BE2C (cell line): ENCODE results near the gene ALX1.

Experiments used
- DNase-seq: peaks from one replicate; pipeline ENCODE4 v3.0.0-alpha.2; 2020
- H3K27me3 ChIP-seq: fragments of 250-450 bp; sonication (Bioruptor Pico); 2 replicates; pipeline ENCODE4 v1.5.1; 2020; ENCODE audit warnings: mild to moderate bottlenecking
- H3K36me3 ChIP-seq: fragments of 250-450 bp; sonication (Bioruptor Pico); 2 replicates; pipeline ENCODE4 v1.5.1; 2020; ENCODE audit warnings: mild to moderate bottlenecking
- H3K4me1 ChIP-seq: fragments of 250-450 bp; sonication (Bioruptor Pico); 2 replicates; pipeline ENCODE4 v1.5.1; 2020
- H3K4me3 ChIP-seq: 2 replicates; pipeline ENCODE4 v1.5.1; 2011; ENCODE audit warnings: low read depth, low read length
- H3K9me3 ChIP-seq: fragments of 250-450 bp; sonication (Bioruptor Pico); 2 replicates; pipeline ENCODE4 v1.5.1; 2020
- TF ChIP-seq, protein P1 (sequence below): IDR thresholded peaks from 2 replicates; pipeline ENCODE4 v1.5.1; 2012; ENCODE audit warnings: mild to moderate bottlenecking, low read depth, low read length

Gene ALX1

DNA sequence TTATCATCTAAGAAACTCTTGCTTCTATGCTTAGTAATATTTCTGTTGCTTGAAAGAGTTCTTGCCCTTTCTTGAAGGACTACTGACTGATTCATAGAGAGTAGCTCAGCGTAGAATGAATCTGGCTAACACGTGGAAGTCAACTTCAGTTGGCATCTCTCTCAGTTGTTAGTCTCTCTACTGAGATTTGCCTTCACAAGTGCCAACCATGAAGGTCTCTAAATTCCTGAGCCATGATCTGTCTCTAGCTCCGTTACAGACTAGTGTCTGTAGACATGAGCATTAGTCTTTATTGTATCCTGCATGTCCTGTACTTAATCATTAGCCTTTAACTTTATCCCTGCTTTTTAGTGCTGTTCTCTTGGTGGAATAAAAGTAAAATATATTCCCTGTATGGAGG, 19.1 kb upstream of the ALX1 start:
- H3K4me3 ChIP-seq, result no peak overlapping the region
- TF ChIP-seq, protein P1, sequence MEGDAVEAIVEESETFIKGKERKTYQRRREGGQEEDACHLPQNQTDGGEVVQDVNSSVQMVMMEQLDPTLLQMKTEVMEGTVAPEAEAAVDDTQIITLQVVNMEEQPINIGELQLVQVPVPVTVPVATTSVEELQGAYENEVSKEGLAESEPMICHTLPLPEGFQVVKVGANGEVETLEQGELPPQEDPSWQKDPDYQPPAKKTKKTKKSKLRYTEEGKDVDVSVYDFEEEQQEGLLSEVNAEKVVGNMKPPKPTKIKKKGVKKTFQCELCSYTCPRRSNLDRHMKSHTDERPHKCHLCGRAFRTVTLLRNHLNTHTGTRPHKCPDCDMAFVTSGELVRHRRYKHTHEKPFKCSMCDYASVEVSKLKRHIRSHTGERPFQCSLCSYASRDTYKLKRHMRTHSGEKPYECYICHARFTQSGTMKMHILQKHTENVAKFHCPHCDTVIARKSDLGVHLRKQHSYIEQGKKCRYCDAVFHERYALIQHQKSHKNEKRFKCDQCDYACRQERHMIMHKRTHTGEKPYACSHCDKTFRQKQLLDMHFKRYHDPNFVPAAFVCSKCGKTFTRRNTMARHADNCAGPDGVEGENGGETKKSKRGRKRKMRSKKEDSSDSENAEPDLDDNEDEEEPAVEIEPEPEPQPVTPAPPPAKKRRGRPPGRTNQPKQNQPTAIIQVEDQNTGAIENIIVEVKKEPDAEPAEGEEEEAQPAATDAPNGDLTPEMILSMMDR, result no peak
- no peak for DNase-seq
- H3K9me3 ChIP-seq, result no peaks in the 10 kb centered on the region
- H3K36me3 ChIP-seq, result no peaks in the 10 kb centered on the region
- peaks cover 16% of the 10 kb centered on the region for H3K27me3 ChIP-seq
- H3K4me1 ChIP-seq, result no peaks in the 10 kb centered on the region

DNA sequence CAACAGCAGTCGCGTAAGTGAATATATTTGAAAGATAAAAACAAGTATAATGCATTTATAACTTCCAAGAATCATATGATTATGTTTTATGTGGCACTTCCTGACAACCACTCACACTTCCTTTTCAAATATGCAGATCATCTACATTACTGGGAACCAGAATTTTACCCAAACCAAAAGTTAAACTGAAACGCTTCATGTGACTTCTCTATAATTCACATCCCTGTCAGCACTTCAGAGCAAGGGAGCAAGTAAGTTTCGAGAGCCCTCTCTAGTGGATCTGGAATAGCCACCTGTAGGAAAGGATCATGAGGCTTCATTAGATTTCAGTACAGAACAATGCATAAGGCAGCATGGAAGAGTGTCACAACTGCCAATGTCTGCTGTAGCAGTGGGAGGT, 13.7 kb upstream of the ALX1 start:
- H3K36me3 ChIP-seq, result no peaks in the 10 kb centered on the region
- no peak for DNase-seq
- H3K4me1 ChIP-seq, result no peaks in the 10 kb centered on the region
- H3K4me3 ChIP-seq, result no peak overlapping the region
- H3K9me3 ChIP-seq, result no peaks in the 10 kb centered on the region
- H3K27me3 ChIP-seq, result peaks cover 30% of the 10 kb centered on the region
- TF ChIP-seq, protein P1, result no peak

DNA sequence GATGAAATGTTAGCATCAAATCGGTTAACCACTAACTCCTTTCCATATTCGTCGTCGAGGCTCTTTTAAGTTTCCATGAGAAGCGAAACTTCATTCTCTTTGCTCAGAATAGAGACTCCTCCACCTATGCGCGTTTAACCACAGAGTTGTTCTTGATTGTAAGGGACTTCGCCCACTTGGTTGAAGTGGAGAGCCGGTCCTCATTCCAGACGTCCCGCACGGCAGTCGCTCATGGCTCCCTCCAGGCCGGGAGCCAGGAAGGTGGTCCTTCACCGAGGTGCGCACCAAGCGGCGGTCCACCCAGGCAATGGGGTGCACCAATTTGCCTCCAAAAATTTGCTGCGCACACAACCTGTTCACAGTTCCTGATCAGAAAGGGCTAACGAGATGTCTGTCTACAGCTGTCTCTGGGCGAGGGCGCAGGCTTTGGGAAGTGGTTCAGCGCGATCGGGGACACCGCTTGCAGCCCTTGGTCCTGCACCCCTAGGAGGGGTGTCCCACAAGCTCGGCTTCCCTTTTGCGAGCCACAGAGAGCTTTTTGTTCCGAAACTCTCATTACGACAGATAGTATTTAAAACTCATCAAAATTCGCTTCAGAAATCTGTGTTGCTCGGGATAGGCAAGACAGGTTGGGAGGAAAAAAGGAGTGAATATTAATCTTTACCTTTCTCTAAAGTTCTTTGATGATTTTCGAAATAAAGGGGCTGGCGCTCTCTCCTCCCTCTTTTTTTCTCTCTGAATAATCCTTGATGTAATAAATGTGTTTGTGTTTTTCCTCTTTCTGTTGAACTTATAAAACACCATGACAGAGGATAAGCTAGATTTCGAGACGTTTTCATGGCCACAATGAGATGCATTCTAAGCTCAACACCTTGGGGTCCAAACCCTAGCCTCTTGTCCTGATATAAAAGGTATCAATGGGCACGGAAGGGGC, 6.4 kb upstream of the ALX1 start:
- no peaks in the 10 kb centered on the region for H3K36me3 ChIP-seq
- TF ChIP-seq, protein P1, result no peak
- no peaks in the 10 kb centered on the region for H3K9me3 ChIP-seq
- H3K4me1 ChIP-seq, result no peaks in the 10 kb centered on the region
- DNase-seq, result no peak
- no peak overlapping the region for H3K4me3 ChIP-seq
- H3K27me3 ChIP-seq, result peaks cover 81% of the 10 kb centered on the region

DNA sequence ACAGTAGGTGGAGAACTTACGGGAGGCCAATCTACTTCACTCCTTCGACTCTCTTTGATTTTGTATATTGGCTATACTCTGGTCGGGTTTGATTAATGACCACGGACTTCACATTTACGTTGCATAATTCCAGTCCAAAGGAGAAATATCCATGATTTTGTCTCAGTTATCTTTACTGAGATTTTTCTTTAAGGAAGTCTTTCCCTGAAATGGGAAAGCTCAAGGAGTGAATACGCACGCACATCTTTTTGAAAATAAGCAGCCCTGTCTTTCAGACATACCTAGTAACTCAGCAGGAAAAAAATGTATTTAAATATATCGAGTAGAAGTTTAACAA, 5.7 kb upstream of the ALX1 start:
- peaks cover 84% of the 10 kb centered on the region for H3K27me3 ChIP-seq
- DNase-seq, result no peak
- no peaks in the 10 kb centered on the region for H3K9me3 ChIP-seq
- H3K4me3 ChIP-seq, result no peak overlapping the region
- TF ChIP-seq, protein P1, result no peak
- no peaks in the 10 kb centered on the region for H3K36me3 ChIP-seq
- no peaks in the 10 kb centered on the region for H3K4me1 ChIP-seq

DNA sequence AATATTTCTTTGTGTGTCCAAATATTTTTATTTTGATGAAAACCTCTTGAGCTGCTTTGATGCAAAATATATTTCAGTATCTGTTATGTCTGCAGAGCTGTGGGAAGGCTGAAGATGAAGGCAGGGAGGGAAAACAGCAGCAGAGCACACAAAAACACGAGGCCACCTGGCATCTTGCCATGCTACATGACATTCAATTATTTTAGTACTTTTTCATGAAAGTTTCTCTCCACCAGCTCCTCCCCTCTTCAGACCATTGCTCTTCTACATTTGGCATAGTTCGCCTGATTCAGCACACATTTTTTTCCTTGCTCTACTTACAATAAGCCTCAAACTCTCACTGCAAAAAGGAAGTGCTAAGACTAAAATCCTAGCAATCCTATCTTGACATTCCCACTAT, 4.6 kb upstream of the ALX1 start:
- H3K4me3 ChIP-seq, result no peak overlapping the region
- TF ChIP-seq, protein P1, result no peak
- H3K27me3 ChIP-seq, result peaks cover 86% of the 10 kb centered on the region
- H3K9me3 ChIP-seq, result no peaks in the 10 kb centered on the region
- no peaks in the 10 kb centered on the region for H3K36me3 ChIP-seq
- H3K4me1 ChIP-seq, result no peaks in the 10 kb centered on the region
- no peak for DNase-seq

DNA sequence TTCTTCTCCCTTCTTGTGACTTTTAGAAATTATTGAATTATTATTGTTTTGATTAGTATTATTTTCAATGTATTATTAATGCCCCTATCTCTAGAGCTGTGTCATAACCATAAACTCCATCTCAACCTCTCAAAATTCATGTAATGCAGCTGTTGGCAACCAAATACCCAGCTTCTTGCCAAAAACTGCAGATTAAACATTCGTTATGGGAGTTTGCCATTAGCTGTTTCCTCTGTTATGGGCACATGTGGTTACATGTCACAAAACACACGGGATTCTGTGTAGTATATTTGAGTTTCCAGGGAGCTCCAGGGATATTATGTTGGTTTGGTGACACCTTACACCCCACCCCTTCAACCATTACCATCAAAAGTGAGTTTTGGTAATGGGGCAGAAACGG, 2.8 kb upstream of the ALX1 start:
- H3K36me3 ChIP-seq, result no peaks in the 10 kb centered on the region
- H3K9me3 ChIP-seq, result 0 out of 2 replicates have a peak, but pooled peaks cover 3% of the 10 kb centered on the region
- no peak for DNase-seq
- no peaks in the 10 kb centered on the region for H3K4me1 ChIP-seq
- no peak overlapping the region for H3K4me3 ChIP-seq
- peaks cover 94% of the 10 kb centered on the region for H3K27me3 ChIP-seq
- TF ChIP-seq, protein P1, result no peak
